Thoracic aorta (tissue), 2 donors: Measurements from ENCODE around the gene ISOC2. TPM values are rescaled to one million over a fixed set of nuclear protein-coding genes. Genes with fewer than 3 reads are reported as not detected.

Experiments used
- ATAC-seq: fragments of 150-250 bp; one replicate; pipeline ENCODE4 v1.8.0; 2017; ENCODE audit warnings: low read depth; ENCODE audit not compliant: insufficient number of reproducible peaks, low FRiP score
- DNase-seq: peaks from one replicate; pipeline ENCODE4 v3.0.0-alpha.2; 2020; ENCODE audit warnings: low spot score
- H3K27ac ChIP-seq, 2 donors: fragments of 200-600 bp; sonication (generic); 1 replicate in 1 of 2; 2 replicates in 1 of 2; pipeline ENCODE4 v1.5.1; 2016; ENCODE audit warnings: mild to moderate bottlenecking in 2 of 2, moderate library complexity in 2 of 2
- H3K27me3 ChIP-seq: fragments of 200-600 bp; sonication (generic); replicated peaks from 2 replicates; pipeline ENCODE4 v1.6.0; 2016; ENCODE audit warnings: mild to moderate bottlenecking; ENCODE audit not compliant: insufficient read depth
- H3K36me3 ChIP-seq: fragments of 200-600 bp; sonication (generic); one replicate; pipeline ENCODE4 v1.5.1; 2016
- H3K4me1 ChIP-seq, 2 donors: fragments of 200-600 bp; sonication (generic); 1 replicate in 1 of 2; 2 replicates in 1 of 2; pipeline versions ENCODE4 v1.5.1 to v1.6.0; 2016; ENCODE audit warnings: low read depth in 2 of 2, mild to moderate bottlenecking in 1 of 2; ENCODE audit not compliant: control insufficient read depth in 1 of 2
- H3K4me3 ChIP-seq: fragments of 200-600 bp; sonication (generic); 2 replicates; pipeline ENCODE4 v1.5.1; 2016; ENCODE audit warnings: mild to moderate bottlenecking
- H3K9me3 ChIP-seq: fragments of 200-600 bp; sonication (generic); 2 replicates; pipeline ENCODE4 v1.5.1; 2016
- CTCF ChIP-seq: fragments of 200-600 bp; sonication (generic); IDR thresholded peaks from one replicate; pipeline ENCODE4 v1.5.1; 2019; ENCODE audit warnings: antibody characterized with exemption
- total RNA-seq, 2 donors: library from RNA; depleted of rRNA; stranded (reverse); fragments of >200 nt; gene quantifications; one replicate each; pipeline versions ENCODE4 v1.1.0 to v1.2.3, GENCODE V29; 2016

Gene ISOC2
- total RNA-seq, 2 donors from 2014 or later = 18.8 to 27.4 TPM

- Histone ChIP-seq H3K4me1 (no peaks in the 10 kb centered on the region), H3K36me3 (no peaks in the 10 kb centered on the region), H3K4me3 (no peak overlapping the region), H3K9me3 (no peaks in the 10 kb centered on the region), H3K27ac (no peak overlapping the region), H3K27me3 (no peaks in the 10 kb centered on the region)
- ATAC-seq (no peak), DNase-seq (no peak)
- no peak for TF ChIP-seq CTCF
Observed at GRCh38 chr19:55495646-55496349, 34.4 kb upstream of the ISOC2 start.

- no peaks in the 10 kb centered on the region for H3K27me3 ChIP-seq
- no peak for TF ChIP-seq CTCF
- peak overlapping the region; percentile 34 for H3K4me3 ChIP-seq
- H3K36me3 ChIP-seq = no peaks in the 10 kb centered on the region
- H3K9me3 ChIP-seq = no peaks in the 10 kb centered on the region
- ATAC-seq = no peak
- no peak for DNase-seq
- no peaks in the 10 kb centered on the region for H3K4me1 ChIP-seq
- no peak overlapping the region for H3K27ac ChIP-seq
Observed at GRCh38 chr19:55494172-55494761, 32.8 kb upstream of the ISOC2 start.

GRCh38 chr19:55493645-55494171 lies 32.3 kb upstream of the ISOC2 start:
- Histone ChIP-seq H3K9me3 (no peaks in the 10 kb centered on the region), H3K4me1 (no peaks in the 10 kb centered on the region), H3K27me3 (no peaks in the 10 kb centered on the region), H3K27ac (no peak overlapping the region), H3K36me3 (no peaks in the 10 kb centered on the region), H3K4me3 (no peak overlapping the region)
- TF ChIP-seq CTCF = no peak
- no peak for ATAC-seq
- no peak for DNase-seq

GRCh38 chr19:55493052-55493644 lies 31.7 kb upstream of the ISOC2 start:
- H3K27ac ChIP-seq = no peak overlapping the region
- no peak for ATAC-seq
- H3K27me3 ChIP-seq = no peaks in the 10 kb centered on the region
- DNase-seq = no peak
- H3K4me1 ChIP-seq = peaks cover 3 to 4% of the 10 kb centered on the region in 2 donors
- no peaks in the 10 kb centered on the region for H3K36me3 ChIP-seq
- H3K4me3 ChIP-seq = no peak overlapping the region
- TF ChIP-seq CTCF = no peak
- no peaks in the 10 kb centered on the region for H3K9me3 ChIP-seq

- H3K27me3 ChIP-seq = no peaks in the 10 kb centered on the region
- H3K9me3 ChIP-seq = no peaks in the 10 kb centered on the region
- DNase-seq (no peak), ATAC-seq (no peak)
- peaks cover 7 to 10% of the 10 kb centered on the region in 2 donors for H3K4me1 ChIP-seq
- H3K36me3 ChIP-seq = no peaks in the 10 kb centered on the region
- no peak overlapping the region for H3K4me3 ChIP-seq
- TF ChIP-seq CTCF = no peak
- no peak overlapping the region for H3K27ac ChIP-seq
Observed at GRCh38 chr19:55492362-55492944, 31.0 kb upstream of the ISOC2 start.
